ENCODE results near the gene NUDCD2. TPM values are rescaled to one million over a fixed set of nuclear protein-coding genes. Genes with fewer than 3 reads are reported as not detected.
A peak's percentile ranks its signal among the peaks of the same experiment; 100 is the strongest.

Gene NUDCD2
- total and polyA plus RNA-seq, 9 of the 15 experiments (the other 6 are each of a cell fraction or from before 2014, with no cell fraction given), result 14.6 to 76.9 (median 32.5) TPM

DNA sequence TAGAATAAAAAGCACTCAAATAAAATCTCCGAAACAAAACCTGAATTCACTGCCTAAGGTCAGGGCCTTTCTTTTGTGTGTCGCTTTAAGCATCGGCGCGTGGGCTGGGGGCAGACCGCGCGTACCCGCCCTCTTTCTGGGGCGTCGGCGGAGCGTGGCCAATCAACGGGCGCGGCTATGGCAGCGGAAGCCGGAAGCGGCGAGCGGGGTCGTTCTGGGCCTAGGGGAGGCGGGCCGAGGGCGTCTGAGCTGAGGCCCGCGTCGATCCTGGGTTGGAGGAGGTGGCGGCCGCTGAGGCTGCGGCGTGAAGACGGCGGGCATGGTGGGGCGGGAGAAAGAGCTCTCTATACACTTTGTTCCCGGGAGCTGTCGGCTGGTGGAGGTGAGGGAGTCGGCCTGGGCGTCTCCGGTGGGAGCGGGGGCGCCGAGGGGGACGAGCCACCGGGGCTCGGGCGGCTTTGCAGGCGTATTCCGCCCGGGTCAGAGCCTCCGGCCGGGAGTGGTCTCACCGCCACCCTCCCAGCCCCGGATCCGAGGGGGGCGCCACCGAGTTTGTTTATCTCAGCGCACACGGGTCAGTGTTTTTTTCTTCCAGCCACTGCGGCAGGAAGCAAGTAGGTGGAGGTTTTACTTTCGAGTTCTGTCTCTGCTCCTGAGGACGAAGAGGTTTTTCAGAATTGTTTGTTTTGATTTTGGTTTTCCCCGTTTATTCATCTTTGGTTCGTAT, 45.6 kb upstream of the NUDCD2 start, which contains the start of gene MAT2B (continued):
- no peak for TF ChIP-seq ADNP (tag; IDR thresholded peaks at IDR 0.05)
- TF ChIP-seq CC2D1A (IDR thresholded peaks at IDR 0.05), result no peak
- TF ChIP-seq EZH2 (IDR thresholded peaks at IDR 0.05; ENCODE audit: borderline replicate concordance, low read depth, low read length), result no peak
- no peak for TF ChIP-seq ZNF76 (CRISPR knock-in tag; IDR thresholded peaks at IDR 0.05; ENCODE audit: borderline replicate concordance)
- TF ChIP-seq KLF1 (tag; IDR thresholded peaks at IDR 0.05), result peak; percentile 72; the same call in 1 of the 2 replicates
- TF ChIP-seq PURB (CRISPR knock-in tag; IDR thresholded peaks at IDR 0.05; ENCODE audit: low read depth), result no peak
- no peak for TF ChIP-seq ZNF77 (CRISPR knock-in tag; IDR thresholded peaks at IDR 0.05)
- TF ChIP-seq NUFIP1 (IDR thresholded peaks at IDR 0.05; ENCODE audit: partially characterized antibody), result no peak
- TF ChIP-seq MBD2 (IDR thresholded peaks at IDR 0.05; ENCODE audit: borderline replicate concordance, low read depth), result peak; percentile 75; the same call in 1 of the 2 replicates
- TF ChIP-seq, protein P1, sequence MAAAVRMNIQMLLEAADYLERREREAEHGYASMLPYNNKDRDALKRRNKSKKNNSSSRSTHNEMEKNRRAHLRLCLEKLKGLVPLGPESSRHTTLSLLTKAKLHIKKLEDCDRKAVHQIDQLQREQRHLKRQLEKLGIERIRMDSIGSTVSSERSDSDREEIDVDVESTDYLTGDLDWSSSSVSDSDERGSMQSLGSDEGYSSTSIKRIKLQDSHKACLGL (CRISPR knock-in tag; IDR thresholded peaks at IDR 0.05; ENCODE audit: borderline replicate concordance, poor library complexity, severe bottlenecking), result no peak
- no peak for TF ChIP-seq MEF2A (IDR thresholded peaks at IDR 0.05; ENCODE audit: control insufficient read depth, low read depth, low read length)
- no peak for TF ChIP-seq SETDB1 (IDR thresholded peaks at IDR 0.05; ENCODE audit: low read length)
- TF ChIP-seq LARP7 (IDR thresholded peaks at IDR 0.05), result no peak
- TF ChIP-seq, protein P2, sequence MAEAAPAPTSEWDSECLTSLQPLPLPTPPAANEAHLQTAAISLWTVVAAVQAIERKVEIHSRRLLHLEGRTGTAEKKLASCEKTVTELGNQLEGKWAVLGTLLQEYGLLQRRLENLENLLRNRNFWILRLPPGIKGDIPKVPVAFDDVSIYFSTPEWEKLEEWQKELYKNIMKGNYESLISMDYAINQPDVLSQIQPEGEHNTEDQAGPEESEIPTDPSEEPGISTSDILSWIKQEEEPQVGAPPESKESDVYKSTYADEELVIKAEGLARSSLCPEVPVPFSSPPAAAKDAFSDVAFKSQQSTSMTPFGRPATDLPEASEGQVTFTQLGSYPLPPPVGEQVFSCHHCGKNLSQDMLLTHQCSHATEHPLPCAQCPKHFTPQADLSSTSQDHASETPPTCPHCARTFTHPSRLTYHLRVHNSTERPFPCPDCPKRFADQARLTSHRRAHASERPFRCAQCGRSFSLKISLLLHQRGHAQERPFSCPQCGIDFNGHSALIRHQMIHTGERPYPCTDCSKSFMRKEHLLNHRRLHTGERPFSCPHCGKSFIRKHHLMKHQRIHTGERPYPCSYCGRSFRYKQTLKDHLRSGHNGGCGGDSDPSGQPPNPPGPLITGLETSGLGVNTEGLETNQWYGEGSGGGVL (CRISPR knock-in tag; IDR thresholded peaks at IDR 0.05), result no peak
- no peak for TF ChIP-seq CBX2 (IDR thresholded peaks at IDR 0.05; ENCODE audit: insufficient read depth, low read length, poor library complexity, severe bottlenecking)
- no peak for TF ChIP-seq POLR3G (IDR thresholded peaks at IDR 0.05; ENCODE audit: extremely low read depth, insufficient read length, insufficient replicate concordance)
- no peak for TF ChIP-seq MAFK (IDR thresholded peaks at IDR 0.05; ENCODE audit: low read length)
- TF ChIP-seq ZNF12 (CRISPR knock-in tag; IDR thresholded peaks at IDR 0.05), result no peak; the same call in 1 of the 2 replicates
- TF ChIP-seq ZSCAN32 (CRISPR knock-in tag; IDR thresholded peaks at IDR 0.05), result no peak
- no peak for TF ChIP-seq BDP1 (IDR thresholded peaks at IDR 0.05; ENCODE audit: insufficient read depth, insufficient read length)
- TF ChIP-seq, protein P3, sequence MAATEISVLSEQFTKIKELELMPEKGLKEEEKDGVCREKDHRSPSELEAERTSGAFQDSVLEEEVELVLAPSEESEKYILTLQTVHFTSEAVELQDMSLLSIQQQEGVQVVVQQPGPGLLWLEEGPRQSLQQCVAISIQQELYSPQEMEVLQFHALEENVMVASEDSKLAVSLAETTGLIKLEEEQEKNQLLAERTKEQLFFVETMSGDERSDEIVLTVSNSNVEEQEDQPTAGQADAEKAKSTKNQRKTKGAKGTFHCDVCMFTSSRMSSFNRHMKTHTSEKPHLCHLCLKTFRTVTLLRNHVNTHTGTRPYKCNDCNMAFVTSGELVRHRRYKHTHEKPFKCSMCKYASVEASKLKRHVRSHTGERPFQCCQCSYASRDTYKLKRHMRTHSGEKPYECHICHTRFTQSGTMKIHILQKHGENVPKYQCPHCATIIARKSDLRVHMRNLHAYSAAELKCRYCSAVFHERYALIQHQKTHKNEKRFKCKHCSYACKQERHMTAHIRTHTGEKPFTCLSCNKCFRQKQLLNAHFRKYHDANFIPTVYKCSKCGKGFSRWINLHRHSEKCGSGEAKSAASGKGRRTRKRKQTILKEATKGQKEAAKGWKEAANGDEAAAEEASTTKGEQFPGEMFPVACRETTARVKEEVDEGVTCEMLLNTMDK (IDR thresholded peaks at IDR 0.05; ENCODE audit: borderline replicate concordance, insufficient read depth, low read depth, low read length, poor library complexity, severe bottlenecking), result peak; percentile 79
- TF ChIP-seq BHLHE40 (IDR thresholded peaks at IDR 0.05; ENCODE audit: low read length), result no peak
- TF ChIP-seq DPF2 (IDR thresholded peaks at IDR 0.05), result no peak
- TF ChIP-seq HDAC3 (IDR thresholded peaks at IDR 0.05; ENCODE audit: borderline replicate concordance, partially characterized antibody), result no peak
- TF ChIP-seq BRF1 (IDR thresholded peaks at IDR 0.05; ENCODE audit: borderline replicate concordance, extremely low read depth, insufficient read length), result no peak
- no peak for TF ChIP-seq ZNF79 (CRISPR knock-in tag; IDR thresholded peaks at IDR 0.05; ENCODE audit: low read depth)
- TF ChIP-seq SRSF3 (IDR thresholded peaks at IDR 0.05; ENCODE audit: insufficient read depth, low read length), result no peak

Data from K562 (cell line).